ENCODE data around the gene PLEKHH1.
A peak's percentile ranks its signal among the peaks of the same experiment; 100 is the strongest.

PLEKHH1 gene

DNA sequence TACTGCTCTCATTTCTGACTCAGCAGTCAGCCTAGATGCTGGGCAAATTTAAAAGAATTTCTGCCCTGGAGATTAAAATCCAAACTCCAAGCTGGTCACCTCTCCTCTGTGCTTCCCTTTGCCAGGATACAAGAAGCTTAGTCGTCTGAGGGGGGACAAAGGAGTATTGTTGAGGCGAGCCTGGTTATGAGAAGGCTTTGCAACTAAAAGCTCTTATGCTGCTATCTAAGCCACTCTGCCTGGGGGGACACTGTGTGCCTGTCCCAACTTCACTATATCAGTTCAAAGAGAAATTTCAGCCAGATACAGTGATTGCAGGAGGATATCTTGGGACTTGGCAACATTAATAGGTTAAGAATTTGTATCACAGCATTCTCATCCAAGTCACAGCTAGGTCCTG lies 10.8 kb upstream of the PLEKHH1 start:
- TF ChIP-seq, protein P1, sequence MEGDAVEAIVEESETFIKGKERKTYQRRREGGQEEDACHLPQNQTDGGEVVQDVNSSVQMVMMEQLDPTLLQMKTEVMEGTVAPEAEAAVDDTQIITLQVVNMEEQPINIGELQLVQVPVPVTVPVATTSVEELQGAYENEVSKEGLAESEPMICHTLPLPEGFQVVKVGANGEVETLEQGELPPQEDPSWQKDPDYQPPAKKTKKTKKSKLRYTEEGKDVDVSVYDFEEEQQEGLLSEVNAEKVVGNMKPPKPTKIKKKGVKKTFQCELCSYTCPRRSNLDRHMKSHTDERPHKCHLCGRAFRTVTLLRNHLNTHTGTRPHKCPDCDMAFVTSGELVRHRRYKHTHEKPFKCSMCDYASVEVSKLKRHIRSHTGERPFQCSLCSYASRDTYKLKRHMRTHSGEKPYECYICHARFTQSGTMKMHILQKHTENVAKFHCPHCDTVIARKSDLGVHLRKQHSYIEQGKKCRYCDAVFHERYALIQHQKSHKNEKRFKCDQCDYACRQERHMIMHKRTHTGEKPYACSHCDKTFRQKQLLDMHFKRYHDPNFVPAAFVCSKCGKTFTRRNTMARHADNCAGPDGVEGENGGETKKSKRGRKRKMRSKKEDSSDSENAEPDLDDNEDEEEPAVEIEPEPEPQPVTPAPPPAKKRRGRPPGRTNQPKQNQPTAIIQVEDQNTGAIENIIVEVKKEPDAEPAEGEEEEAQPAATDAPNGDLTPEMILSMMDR (IDR thresholded peaks at IDR 0.05; ENCODE audit: borderline replicate concordance, control extremely low read depth, extremely low read depth, insufficient read depth, missing control alignments) = no peak
- in situ Hi-C loops (cut with MboI; ENCODE audit: low sequenced_read_pairs, unreplicated experiment) = no loop called here
- no peak for DNase-seq (ENCODE audit: low spot score)

DNA sequence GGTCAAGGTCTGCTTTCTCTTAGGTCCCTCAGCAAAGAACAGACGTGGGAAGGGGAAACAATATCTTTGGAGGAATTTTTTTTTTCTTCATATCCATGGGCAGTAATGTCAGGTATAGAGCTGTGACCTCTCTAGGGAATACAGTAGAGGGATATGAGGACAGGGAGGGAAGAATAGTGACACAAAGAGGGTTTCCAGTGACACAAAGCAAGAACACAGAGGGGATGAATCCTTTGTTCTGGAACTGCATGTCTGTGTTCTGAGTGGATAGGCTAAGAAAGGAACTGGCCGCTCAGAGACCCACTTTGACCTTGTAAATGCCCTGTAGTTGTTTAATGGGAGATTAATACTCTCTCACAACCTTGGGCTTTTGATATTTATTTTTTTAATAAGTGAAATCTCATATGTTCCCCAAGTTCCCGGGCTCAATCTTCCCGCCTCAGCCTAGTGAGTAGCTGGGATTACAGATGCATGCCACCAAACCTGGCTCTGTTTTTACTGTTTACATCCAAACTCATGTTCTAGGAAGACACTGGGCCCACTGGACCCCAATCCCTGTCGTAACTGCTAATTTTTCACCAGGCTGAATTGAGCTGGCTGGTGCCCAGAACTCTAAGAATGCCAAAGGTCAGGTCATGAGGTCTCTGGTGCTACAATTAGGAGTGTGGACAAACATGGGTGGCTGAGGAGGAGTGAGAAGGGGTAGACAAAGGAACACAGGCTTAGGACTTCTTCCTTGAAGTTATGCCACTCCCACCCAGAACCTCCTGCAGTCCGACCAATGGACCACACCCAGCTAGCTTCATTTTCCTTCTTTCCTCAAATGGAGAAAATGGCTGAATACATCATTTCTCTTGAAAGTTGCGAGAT lies 9.1 kb upstream of the PLEKHH1 start:
- in situ Hi-C loops (cut with MboI; ENCODE audit: low sequenced_read_pairs, unreplicated experiment) = no loop called here
- no peak for DNase-seq (ENCODE audit: low spot score)
- TF ChIP-seq, protein P1 (IDR thresholded peaks at IDR 0.05; ENCODE audit: borderline replicate concordance, control extremely low read depth, extremely low read depth, insufficient read depth, missing control alignments) = no peak

DNA sequence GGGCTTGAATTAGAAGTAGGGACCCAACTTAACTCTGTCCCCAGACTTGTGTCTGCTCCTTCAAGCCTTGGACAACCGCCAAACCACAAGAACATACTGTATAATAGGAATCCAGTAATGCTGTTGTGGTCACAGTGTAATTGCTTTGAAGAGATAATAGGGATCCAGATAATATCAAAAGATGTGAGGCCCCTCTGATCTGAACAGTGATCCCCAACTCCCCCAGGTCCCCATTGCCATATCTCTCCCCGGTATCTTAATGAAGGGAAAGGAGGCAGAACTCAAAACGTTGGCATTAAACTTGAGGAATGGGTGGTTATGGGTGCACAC lies 8.5 kb upstream of the PLEKHH1 start:
- DNase-seq (ENCODE audit: low spot score) = no peak
- TF ChIP-seq, protein P1 (IDR thresholded peaks at IDR 0.05; ENCODE audit: borderline replicate concordance, control extremely low read depth, extremely low read depth, insufficient read depth, missing control alignments) = no peak
- in situ Hi-C loops (cut with MboI; ENCODE audit: low sequenced_read_pairs, unreplicated experiment) = no loop called here

DNA sequence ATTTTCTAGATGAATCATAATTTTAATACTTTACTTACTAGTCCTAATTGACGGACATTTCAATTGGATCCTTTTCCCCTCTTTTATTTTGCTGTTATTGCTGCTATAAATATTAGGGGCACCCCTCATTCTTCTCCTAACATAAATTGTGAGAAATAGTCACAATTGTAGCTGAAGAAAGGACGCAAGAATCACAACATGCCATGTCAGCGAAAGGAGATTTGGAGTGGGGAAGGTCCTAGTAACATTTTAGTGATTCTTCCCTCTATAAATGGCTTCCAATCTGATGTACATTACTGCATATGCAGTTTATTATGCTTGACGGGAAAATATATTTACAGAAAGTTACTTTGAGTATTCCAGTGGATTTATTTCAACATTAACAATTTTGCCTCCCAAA lies 7.7 kb upstream of the PLEKHH1 start:
- no peak for DNase-seq (ENCODE audit: low spot score)
- TF ChIP-seq, protein P1 (IDR thresholded peaks at IDR 0.05; ENCODE audit: borderline replicate concordance, control extremely low read depth, extremely low read depth, insufficient read depth, missing control alignments) = no peak
- in situ Hi-C loops (cut with MboI; ENCODE audit: low sequenced_read_pairs, unreplicated experiment) = no loop called here

DNA sequence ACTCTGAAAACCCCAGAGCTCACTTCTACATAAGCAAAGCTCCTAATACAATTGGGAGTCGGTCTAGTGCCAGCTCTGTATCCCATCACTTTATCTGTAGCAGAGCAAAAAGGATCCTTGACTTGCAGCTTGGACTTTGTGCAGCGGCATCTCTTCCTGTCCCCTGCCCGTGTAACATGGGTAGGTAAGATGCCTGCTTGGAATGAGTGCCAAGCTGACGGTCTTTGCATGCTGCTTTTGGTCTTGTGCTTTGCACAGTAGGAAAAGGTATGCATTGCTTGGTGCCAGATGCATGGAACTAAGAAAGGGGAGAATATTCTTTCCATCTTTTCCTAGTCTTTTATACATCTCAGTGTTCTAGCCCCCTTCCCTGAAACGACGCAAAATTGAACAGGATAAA lies 6.9 kb upstream of the PLEKHH1 start:
- TF ChIP-seq, protein P1 (IDR thresholded peaks at IDR 0.05; ENCODE audit: borderline replicate concordance, control extremely low read depth, extremely low read depth, insufficient read depth, missing control alignments) = no peak
- in situ Hi-C loops (cut with MboI; ENCODE audit: low sequenced_read_pairs, unreplicated experiment) = no loop called here
- no peak for DNase-seq (ENCODE audit: low spot score)

DNA sequence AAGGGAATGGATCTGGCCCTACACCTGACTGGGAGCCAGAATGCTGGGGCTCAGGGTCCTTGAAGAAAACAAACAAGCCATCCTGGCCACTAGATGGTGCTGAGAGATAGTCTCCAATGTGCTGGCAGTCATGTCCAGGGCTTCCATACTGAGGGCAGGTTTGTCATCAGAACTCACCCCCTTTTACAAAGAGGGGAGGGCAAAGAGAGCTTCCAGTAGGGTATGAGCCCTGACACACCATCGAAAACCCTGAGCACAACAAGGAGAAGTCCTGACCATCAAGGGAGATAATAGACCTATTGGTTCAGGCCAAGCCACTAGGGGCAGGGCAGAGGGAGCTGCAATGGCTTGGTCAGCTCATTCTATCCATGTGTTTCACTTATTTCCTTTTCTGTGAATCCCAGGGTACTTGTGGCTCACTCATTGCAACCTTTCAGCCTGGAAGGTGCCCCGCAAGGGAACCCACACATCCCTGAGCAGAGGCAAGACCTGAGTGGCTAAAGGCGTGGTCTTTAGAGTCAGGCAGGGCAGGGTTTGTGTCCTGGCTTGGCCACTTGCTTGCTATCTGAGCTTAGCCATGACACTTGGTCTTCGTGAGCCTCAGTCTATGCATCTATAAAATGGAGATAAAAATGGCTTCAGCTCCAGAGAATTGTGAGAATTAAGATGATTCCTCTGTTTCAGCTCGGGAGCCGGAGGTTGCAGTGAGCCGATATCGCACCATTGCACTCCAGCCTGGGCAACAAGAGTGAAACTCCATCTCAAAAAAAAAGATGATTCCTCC lies 6.2 kb upstream of the PLEKHH1 start:
- in situ Hi-C loops (cut with MboI; ENCODE audit: low sequenced_read_pairs, unreplicated experiment) = no loop called here
- peak; percentile 53 for DNase-seq (ENCODE audit: low spot score)
- TF ChIP-seq, protein P1 (IDR thresholded peaks at IDR 0.05; ENCODE audit: borderline replicate concordance, control extremely low read depth, extremely low read depth, insufficient read depth, missing control alignments) = peak; percentile 52

Data from GM13976 (cell line).